Mammary epithelial cell (primary cell): ENCODE data around the gene CEP68.

Source experiments
- CTCF ChIP-seq, 2 donors: IDR thresholded peaks in 1 of 2; conservative IDR thresholded peaks in 1 of 2; 2 replicates each; pipeline ENCODE4 v1.5.1; 2011 to 2012; ENCODE audit warnings: inconsistent platforms in 2 of 2, low read length in 2 of 2, mild to moderate bottlenecking in 2 of 2, control low read depth in 1 of 2, low read depth in 1 of 2; ENCODE audit not compliant: insufficient read depth in 1 of 2; ENCODE audit errors: extremely low read depth in 1 of 2
- EZH2 ChIP-seq: IDR thresholded peaks from 2 replicates; pipeline ENCODE4 v1.6.1; 2012; ENCODE audit warnings: low read length, inconsistent platforms, borderline replicate concordance

GRCh38 chr2:65129286-65129825 lies 73.1 kb downstream of the CEP68 start:
- no peak for TF ChIP-seq CTCF (conservative IDR thresholded peaks at IDR 0.05 in 1 of 2, IDR thresholded peaks at IDR 0.05 in 1 of 2; ENCODE audit: extremely low read depth in 1 of 2, insufficient read depth in 1 of 2, low read depth in 1 of 2, low read length in 2 of 2)
- no peak for TF ChIP-seq EZH2
